RPMI8226 (cell line): ENCODE results near the gene DDO.

Experiments
- DNase-seq: peaks from one replicate; pipeline ENCODE4 v3.0.0-alpha.2; 2015

Gene DDO, protein sequence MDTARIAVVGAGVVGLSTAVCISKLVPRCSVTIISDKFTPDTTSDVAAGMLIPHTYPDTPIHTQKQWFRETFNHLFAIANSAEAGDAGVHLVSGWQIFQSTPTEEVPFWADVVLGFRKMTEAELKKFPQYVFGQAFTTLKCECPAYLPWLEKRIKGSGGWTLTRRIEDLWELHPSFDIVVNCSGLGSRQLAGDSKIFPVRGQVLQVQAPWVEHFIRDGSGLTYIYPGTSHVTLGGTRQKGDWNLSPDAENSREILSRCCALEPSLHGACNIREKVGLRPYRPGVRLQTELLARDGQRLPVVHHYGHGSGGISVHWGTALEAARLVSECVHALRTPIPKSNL

DNA sequence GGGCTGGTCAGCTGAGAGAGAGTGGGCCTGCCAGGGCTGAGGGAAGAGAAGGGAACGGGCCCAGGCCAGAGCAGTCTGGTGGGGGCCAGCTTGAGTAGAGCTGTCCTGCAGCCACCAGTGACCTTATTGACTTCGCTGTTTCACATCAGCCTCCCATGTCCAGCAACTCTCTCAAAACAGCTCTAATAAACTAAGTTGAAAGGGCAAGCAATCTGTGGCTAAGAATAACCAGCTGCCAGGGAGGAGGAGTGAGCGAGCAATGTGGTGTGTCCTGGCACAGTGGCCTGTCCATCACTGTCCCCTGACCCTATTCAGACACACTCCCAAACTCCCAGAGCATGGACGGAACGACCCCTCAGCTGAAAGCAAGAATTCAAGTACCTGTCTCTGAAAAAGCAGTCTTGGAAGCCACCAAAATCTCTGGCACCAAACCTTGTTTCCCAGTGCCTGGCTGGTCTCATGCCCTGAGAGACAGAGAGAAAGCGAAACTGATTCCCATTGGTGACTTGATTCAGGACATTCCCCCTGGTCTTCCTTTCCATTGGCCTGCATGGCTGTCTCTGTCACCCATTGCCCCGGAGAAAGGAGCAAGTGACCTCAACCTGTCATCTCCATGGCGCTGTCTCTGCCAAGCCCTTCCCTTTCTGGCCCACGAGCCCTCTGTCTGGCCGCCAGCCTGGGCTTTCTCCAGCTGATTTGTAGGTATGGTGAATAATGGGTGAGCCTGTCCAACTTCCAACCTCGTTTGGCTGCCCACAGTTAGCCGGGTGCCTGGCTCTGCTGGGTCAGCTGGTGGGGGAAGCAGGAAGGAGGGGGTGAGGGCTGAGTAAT, at the start of gene DDO:
Gene DDO (minus strand): TSS at position 490 of the 831 bp plus-strand sequence. CDS start 2,113 bp downstream, outside the sequence.
- DNase-seq: peak; percentile 47

DNA sequence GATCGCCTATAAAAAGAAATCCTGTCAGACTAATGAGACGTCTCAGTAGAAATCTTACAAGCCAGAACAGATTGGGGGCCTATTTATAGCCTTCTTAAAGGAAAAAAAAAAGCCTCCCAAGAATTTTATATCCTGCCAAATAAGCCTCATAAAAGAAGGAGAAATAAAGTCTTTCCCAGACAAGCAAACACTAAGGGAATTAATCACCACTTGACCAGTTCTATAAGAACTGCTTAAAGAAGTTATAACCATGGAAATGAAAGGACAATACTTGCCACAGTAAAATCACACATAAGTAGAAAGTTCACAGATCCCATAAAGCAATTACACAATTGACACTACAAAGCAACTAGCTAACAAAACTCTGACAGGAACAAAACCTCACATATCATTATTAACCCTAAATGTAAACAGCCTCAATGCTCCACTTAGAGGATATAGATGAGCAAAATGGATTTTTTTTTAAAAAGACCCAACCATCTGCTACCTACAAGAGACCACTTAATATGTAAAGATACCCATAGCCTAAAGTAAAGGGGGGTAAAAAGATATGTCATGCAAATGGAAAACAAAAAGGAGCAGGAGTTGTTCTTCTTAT, 47.6 kb upstream of the DDO start:
- DNase-seq: no peak

DNA sequence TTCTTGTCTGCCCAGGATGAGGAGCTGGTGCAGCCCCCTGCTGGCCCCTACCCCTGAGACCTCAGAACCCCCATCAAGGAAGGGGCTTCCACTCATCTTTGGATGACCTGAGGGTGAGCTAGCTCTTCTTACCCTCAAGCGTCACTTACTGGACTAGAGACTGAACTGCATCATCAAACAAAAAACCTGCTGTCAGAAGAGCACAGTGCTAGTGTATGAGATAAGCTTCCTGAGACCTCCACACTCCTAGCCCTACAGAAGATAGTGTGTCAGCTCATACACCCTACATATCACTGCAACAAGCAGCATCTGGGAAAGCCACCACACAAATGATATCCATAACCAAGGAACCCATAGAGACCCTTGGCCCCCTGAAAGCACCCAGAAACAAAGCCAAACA, 46.0 kb upstream of the DDO start:
- no peak for DNase-seq

DNA sequence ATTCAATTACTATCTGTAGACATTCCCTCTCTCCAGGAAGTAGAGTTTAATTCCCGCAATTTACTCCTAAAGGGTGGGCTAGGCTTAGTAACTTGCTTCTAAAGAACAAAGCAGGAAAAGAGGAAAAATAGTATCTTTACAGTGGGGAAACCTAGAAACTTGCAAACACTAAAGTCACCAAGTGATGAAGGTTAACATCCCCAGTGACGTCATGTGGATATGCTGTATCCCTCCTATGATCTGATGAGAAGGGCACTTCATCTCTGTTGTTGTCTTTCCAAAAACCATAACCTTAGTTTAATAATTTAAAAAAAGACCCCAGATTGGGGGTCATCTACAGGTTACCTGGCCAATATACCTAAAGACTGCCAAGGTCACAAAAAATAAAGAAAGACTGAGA, 43.8 kb upstream of the DDO start:
- DNase-seq: no peak

DNA sequence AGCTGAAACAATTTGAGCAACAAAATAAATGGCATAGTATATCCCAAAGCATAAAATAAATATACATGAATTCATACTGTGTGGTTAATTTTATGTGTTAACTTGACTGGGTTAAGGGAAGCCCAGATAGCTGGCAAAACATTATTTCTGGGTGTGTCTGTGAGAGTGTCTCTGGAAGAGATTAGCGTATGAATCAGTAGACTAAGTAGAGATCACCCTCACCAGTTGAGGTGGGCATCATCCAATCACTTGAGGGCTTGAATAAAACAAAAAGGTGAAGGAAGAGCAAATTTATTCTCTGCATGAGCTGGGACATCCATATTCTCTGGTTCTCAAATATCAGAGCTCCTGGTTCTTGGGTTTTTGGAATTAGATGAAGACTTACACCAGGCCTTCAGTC, 43.1 kb upstream of the DDO start:
- no peak for DNase-seq

DNA sequence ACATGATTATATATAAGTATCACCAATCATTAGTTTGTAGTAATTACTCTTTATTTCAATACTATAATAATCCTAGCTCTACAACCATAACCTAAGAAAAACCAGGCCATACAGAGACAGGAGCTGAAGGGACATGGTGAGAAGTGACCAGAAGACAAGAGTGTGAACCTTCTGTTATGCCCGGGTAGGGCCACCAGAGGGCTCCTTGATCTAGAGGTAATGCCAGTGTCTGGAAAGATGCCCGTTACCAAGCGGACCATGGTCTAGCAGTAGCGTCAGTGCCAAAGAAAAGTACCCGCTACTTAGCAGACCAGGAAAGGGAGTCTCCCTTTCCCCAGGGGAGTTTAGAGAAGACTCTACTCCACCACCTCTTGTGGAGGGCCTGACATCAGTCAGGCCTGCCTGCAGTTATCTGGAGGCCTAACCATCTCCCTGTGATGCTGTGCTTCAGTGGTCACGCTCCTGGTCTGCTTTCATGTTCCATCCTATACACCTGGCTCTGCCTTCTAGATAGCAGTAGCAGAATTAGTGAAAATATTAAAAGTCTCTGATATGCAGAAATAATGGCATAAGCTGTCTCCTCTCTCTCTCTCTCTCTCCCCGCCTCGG, 42.3 kb upstream of the DDO start:
- peak; percentile 62 for DNase-seq

DNA sequence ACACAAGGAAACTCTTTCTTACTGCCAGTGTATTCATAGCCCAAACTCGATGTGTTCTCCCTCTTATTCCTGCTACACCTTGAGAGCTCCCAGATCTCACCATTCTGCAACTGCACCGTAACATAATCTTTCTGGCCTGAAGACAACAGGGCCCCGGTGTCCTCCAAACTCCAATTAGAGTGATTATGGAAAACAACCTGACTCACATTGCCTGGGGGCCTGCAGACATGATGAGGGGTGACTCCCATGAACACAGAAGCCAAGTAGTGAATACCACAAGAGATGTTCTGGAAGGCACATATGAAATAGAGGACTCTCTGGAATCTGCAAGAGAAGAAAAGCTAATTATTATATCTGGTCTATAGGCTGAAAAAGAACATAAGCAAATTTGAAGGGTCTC, 41.3 kb upstream of the DDO start:
- DNase-seq: no peak

DNA sequence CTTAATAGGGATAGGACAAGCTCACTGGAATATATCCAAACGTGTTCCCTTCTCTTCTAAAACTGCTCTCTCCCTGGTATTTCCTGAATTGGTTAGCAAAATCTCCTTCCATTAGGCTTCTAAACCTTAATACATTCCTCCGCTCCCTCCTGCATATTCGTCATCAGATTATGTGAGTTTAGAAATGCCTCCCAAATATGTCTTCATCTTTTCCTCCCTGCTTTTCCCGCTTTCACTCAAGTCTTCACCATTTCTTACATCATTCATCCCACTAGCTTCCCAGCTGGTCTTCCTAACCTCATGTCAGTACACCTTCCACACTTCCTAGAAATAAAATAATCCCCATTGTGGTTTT, 34.1 kb upstream of the DDO start:
- no peak for DNase-seq

DNA sequence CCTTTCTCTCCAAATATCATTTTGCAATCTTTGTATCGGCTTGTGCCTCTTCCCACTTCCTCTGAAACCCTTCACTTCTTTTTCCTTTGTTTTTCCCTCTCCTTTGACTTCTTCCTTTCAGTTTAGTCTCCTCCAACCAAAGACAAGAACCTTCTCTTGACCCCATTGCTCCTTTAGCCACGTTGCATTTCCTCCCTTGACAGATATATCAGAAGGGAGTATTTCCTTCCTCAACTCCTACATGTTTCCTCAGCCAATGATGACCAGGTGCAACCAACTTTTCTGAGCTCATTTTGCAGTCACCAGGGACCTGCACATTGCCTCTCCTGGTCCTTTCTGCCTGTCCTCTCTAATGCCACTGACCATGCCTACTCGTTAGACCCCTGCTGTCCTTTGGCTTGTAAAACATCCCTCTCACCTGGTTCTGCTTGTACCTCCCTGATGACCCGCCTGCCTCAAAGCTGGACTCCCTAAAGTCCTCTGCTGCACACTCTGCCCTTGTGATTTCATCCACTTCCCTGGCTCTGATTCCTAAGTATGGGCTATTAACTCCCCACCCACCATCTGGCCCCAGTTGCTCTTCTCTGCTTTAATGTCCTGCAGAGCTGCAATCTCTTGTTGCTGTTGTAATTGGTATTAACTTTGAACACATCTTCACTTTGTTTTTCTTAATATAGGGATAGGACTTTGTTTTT, 33.6 kb upstream of the DDO start:
- no peak for DNase-seq

DNA sequence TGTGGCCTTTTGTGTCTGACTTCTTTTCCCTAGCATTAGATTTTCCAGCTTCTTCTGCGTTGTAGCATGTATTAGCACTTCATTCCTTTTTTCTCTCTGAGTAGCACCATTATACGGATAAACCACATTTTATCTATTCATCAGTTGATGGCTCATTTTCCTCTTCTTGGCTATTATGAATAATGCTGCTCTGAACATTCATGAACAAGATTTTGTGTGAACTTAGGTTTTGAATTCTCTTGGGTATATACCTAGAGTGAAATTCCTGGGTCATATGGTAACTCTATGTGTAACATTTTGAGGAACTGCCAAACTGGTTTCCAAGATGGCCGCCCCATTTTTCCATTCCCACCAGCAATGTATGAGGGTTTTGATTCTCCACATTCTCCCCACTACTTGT, 32.4 kb upstream of the DDO start:
- DNase-seq: no peak

DNA sequence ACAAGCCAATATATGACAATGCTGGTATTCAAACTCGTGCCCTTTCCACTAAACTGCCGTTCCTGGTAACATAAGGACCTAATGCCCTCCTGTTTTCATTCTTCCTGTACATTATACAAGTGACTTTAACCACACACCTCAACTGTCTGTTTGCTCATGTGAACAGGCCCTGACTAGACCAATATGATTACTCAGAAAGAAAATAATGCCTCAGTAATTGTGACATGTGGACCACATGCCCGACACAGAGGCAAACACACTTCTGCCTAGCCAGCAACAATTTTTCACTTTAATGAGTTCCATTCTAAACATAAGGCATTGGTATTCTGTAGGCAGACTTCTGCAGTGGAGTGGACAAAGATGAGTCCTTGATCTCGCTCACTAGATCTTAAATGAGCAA, 31.0 kb upstream of the DDO start:
- DNase-seq: no peak

DNA sequence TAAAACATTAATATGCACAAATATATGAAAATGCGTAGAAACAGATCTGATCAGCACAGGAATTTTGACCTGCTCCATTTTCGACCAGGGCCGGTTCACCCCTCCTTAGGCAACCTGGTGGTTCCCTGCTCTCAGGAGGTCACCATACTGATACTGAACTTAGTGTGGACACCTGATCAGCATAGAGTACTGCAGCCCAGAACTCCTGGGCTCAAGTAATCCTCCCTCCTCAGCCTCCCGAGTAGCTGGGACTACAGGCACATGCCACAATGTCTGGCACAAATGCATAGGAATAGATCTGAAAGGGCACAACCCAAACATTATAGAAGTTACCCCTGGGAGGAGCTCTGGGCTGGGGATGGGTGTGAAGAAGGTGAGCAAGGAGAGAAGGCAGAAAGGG, 24.7 kb upstream of the DDO start:
- DNase-seq: no peak

DNA sequence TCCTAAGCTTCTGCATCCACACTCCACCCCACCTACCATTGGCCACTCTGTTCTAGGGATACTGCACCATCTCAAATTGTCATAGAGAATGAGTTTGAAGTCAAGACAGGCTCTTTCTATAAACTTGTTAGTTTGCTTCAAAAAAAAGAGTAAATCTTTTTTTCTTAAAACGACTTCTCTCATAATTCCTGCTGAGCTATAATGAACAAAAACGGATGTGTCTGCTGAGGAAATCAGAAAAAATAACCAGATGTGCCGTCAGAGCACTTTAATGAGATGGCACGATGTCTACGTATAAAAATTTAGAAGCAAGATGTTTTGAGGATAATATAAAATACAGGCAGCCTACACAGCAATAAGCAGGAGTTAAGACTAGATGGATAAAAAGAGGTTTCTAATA, 24.0 kb upstream of the DDO start:
- no peak for DNase-seq

DNA sequence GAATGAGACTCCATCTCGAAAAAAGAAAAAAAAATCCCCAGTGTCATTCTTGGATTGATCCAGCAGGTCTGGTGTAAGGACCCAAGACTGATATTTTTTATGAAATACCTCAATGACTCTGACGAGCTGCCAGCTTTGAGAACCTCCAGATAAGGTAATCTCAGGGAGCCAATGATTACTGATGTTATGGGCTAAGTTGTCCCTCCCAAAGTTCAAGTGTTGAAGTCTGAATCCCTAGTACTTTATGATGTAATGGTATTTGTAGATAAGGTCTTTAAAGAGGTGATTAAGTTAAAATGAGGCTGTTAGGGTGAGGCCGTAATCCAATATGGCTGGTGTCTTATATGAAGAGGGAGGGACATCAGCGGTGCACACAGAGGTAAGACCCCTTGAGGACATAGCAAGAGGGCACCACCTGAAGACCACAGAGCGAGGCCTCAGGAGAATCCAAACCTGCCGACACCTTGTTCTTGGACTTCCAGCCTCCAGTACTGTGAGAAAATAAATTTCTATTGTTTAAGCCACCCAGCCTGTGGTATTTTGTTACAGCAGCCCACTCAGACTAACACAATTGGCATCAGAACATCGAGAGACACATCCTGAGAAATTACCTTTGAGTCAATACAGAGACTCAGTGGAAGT, 19.7 kb upstream of the DDO start:
- DNase-seq: no peak

DNA sequence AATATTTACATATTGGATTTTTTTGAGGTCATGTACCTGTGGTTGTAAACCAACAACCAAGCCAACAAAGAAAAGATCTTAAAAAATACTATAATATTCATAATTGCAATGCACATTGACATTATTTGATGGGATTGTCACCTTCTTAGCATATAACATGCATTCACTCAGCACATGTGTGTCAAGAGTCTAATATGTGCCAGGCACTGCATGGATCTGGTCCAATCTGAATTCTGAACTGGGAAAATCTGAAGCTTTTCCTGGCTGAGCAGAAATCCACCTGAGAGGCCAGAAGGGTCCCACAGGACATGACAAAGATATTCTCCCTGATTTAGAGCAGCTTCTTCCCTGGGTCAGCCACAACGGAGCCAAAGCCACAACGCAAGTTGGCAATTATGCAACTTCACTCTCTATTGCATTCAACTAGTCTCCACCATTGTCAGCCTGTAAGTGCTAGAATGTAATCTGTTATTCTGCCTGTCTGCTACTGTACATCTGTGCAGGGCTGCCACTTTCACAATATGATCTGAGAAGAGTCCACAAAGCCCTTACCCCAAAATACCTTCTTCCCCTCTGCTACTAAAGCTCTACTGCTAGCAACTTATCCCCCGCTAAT, 17.0 kb upstream of the DDO start:
- no peak for DNase-seq

DNA sequence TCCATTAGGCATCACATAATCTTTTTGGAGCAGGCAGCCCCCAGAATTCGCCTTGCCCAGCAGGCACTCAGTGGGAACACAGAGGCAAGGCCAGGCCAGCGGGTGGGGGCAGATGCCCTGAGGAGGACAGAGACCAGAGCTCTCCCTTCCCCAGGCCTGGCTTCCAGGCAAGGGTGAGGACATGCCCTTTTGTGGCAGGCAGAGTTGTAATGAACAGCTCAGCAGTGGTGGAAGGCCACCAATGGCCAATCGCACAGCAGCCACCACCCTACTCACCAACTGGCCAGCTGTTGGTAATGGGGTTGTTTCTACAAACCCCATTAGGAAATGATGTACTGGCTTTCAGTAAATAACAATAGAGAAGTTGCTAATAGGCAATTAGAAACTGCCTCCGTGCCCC, 15.4 kb upstream of the DDO start:
- no peak for DNase-seq

DNA sequence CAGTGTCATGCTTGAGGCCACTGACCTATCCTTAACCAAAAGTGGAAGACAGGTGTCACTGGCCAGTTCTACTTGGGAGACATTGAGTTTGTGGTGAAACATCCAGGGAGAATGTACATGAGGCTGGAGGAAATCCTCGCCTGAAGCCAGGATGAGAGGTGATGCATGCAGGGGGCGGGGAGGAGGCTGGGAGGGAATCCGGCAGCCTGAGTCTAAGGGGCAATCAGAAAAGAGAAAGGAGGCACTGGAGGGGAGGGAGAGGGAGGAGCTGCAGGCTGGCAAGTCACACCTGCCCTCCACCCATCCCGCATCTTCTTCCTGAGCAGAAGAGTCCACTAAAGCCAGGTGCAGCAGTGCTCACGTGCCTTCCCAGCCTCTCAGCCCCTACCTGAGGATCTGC, 14.9 kb upstream of the DDO start:
- DNase-seq: peak; percentile 11

DNA sequence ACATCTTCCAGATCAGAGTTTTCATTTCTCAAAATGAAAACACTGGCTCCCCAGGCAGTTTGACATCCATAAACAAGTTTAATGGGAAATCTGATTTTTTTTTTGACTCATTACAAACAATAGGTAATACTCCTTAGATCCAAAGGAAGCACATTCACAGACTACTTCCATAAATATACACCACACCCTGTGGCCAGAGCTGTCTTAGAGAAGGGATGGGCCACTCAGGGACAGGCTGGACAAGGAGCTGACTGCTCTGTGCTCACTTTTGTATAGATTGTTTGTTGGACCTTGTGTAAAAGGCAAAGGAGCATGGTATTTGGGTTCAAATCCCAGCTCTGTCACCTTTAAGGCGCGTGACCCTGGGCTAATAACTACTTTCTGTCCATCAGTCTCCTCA, 12.8 kb upstream of the DDO start:
- DNase-seq: no peak

DNA sequence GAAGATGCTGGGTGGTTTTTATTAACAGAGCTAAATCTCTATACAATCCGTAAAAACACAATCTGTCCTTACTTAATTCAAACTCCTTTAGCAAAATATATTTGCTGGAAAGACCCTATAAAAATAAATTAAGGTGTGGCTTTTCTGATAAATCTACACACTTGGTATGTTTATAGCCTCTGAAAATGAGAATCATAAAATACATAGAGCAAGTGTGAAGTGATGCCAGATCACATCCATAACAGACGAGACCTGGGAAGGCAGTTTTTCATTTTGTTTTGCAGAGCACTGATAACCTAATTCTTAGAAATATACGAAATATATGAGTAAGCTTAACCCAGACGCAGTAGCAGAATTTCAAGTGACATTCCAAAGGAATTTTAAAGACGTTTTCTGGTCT, 10.4 kb upstream of the DDO start:
- no peak for DNase-seq

DNA sequence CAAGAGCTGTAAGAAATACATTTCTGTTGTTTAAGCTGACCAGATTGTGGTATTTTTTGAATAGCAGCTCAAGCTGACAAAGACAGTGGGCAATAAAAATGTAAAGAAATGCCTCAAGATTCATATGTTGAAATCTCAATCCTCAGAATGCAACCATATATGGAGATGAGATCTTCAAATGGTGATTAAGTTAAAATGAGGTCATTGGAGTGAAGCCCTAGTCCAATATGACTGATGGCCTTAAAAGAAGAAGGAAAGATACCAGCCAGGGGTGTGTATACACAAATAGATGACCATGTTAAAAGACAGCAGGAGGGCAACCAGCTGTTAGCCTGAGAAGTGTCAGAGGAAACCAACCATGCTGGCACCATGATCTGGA, 7.1 kb upstream of the DDO start:
- DNase-seq: no peak

DNA sequence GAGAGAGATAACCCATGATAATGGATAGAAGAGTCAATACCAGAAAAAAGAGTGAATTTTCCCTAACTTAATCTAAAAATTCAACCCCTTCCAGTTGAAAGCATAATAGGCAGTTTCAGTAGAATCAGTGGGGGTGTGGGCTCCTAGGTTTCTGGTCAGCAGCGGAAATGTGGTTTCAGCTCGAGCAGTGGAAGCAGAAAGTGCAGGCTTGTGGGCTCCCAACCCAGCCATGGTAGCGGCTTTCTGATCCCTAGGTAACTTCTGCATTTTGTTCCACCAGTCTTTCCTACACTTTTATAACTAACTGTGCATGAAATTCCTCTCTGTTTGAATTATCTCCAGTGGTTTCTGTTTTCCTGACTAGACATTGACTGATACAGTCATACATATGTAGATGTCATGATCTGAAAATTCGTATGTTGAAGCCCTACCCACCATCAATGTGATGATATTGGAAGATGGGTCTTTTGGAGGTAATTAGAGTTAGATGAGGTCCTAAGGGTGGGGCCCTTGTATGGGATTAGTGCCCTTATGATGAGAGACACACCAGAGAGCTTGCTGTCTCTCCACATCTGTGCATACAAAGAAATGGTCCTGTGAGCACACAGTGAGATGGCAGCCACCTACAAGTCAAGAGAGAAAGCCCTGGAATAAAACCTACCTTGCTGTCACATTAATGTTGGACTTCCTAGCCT, 6.5 kb upstream of the DDO start:
- no peak for DNase-seq
